GM12878 (cell line): Measurements from ENCODE around the gene CACYBP. TPM values are rescaled to one million over a fixed set of nuclear protein-coding genes. Genes with fewer than 3 reads are reported as not detected.

Experiments used
- ATAC-seq: fragments of 200-7000 bp; cut with Tn5 transposase; 3 replicates; pipeline ENCODE4 v1.9.1; 2020; ENCODE audit warnings: mild to moderate bottlenecking, moderate library complexity
- BruUV-seq: library from RNA; stranded (reverse); fragments of 400-500 nt; replicated peaks from 2 replicates; lab custom pipeline; 2021; lab: Mats Ljungman, UMichigan
- CTCF ChIA-PET: fragments of 300-600 bp; sonication (Branson Sonifier 250); formaldehyde crosslinking; extraction: SDS; loops from one replicate; lab custom pipeline; 2021; ENCODE audit warnings: inconsistent platforms; lab: Yijun Ruan, JAX
- POLR2A ChIA-PET: fragments of 350-600 bp; formaldehyde crosslinking; extraction: SDS; loops from one replicate; lab custom pipeline; 2021; ENCODE audit warnings: inconsistent platforms; lab: Charles Lee
- RAD21 ChIA-PET: fragments of 300-600 bp; sonication (Branson Sonifier 250); formaldehyde crosslinking; loops from one replicate; lab custom pipeline; 2023; ENCODE audit warnings: antibody characterized with exemption; ENCODE audit not compliant: unreplicated experiment; lab: Charles Lee
- SMC1A ChIA-PET: fragments of 300-600 bp; sonication (Branson Sonifier 250); formaldehyde crosslinking; loops from one replicate; lab custom pipeline; 2023; ENCODE audit not compliant: unreplicated experiment, uncharacterized antibody; lab: Charles Lee
- DNase-seq: peaks from one replicate; pipeline ENCODE4 v3.0.0-alpha.2; 2011; ENCODE audit warnings: low read depth, low spot score
- FAIRE-seq: peaks from 3 replicates; lab custom pipeline; 2011; peaks lifted over from hg19 to GRCh38; lab: Jason Lieb, UNC
- H2AFZ ChIP-seq: 2 replicates; pipeline ENCODE4 v1.6.0; 2011; ENCODE audit warnings: low read depth, low read length, control low read depth; ENCODE audit not compliant: control insufficient read depth
- H3K27ac ChIP-seq: 2 replicates; pipeline ENCODE4 v1.5.1; 2011; ENCODE audit warnings: control low read depth; ENCODE audit not compliant: control insufficient read depth, insufficient read depth
- H3K27me3 ChIP-seq, 2 experiments: replicated peaks in 1 of 2; 2 replicates each; pipeline versions ENCODE4 v1.6.0 to v1.6.1; 2011; ENCODE audit warnings: low read length in 1 of 2; ENCODE audit not compliant: control insufficient read depth in 2 of 2, insufficient read depth in 2 of 2
- H3K36me3 ChIP-seq, 2 experiments: 2 replicates each; pipeline ENCODE4 v1.5.1; 2011; ENCODE audit warnings: low read length in 1 of 2; ENCODE audit not compliant: control insufficient read depth in 2 of 2, insufficient read depth in 2 of 2
- H3K4me1 ChIP-seq: 2 replicates; pipeline ENCODE4 v1.6.1; 2011; ENCODE audit warnings: mild to moderate bottlenecking, low read length, moderate library complexity, mixed read lengths; ENCODE audit not compliant: control insufficient read depth, insufficient read depth
- H3K4me2 ChIP-seq: 2 replicates; pipeline ENCODE4 v1.6.0; 2011; ENCODE audit warnings: control low read depth; ENCODE audit not compliant: control insufficient read depth, insufficient read depth
- H3K4me3 ChIP-seq: fragments of 200-600 bp; sonication (generic); 2 replicates; pipeline ENCODE4 v1.5.1; 2016
- H3K79me2 ChIP-seq: 2 replicates; pipeline ENCODE4 v1.6.0; 2011; ENCODE audit warnings: low read length; ENCODE audit not compliant: control insufficient read depth, insufficient read depth
- H3K9ac ChIP-seq: 2 replicates; pipeline ENCODE4 v1.8.0; 2011; ENCODE audit warnings: low read length, control low read depth, mixed read lengths; ENCODE audit not compliant: control insufficient read depth, insufficient read depth
- H3K9me3 ChIP-seq: replicated peaks from 3 replicates; pipeline ENCODE4 v1.5.1; 2011; ENCODE audit warnings: mild to moderate bottlenecking, low read length; ENCODE audit not compliant: control insufficient read depth, insufficient read depth
- H4K20me1 ChIP-seq: 2 replicates; pipeline ENCODE4 v1.6.0; 2011; ENCODE audit not compliant: control insufficient read depth, insufficient read depth
- CBFB ChIP-seq: IDR thresholded peaks from 2 replicates; pipeline ENCODE4 v1.6.1; 2016; ENCODE audit warnings: antibody characterized with exemption, low read depth
- ESRRA ChIP-seq: IDR thresholded peaks from 2 replicates; pipeline ENCODE4 v1.6.1; 2012; ENCODE audit warnings: mild to moderate bottlenecking, low read length, improper control_type of control experiment
- LARP7 ChIP-seq: fragments of 450-650 bp; IDR thresholded peaks from 2 replicates; pipeline ENCODE4 v1.6.1; 2017; ENCODE audit warnings: mild to moderate bottlenecking
- MTA3 ChIP-seq: IDR thresholded peaks from 2 replicates; pipeline ENCODE4 v1.6.1; 2012; ENCODE audit warnings: low read length, inconsistent platforms, borderline replicate concordance
- SMAD5 ChIP-seq: IDR thresholded peaks from 2 replicates; pipeline ENCODE4 v1.6.1; 2016; ENCODE audit warnings: antibody characterized with exemption, low read depth
- SPI1 ChIP-seq: IDR thresholded peaks from 2 replicates; pipeline ENCODE4 v1.6.1; 2011; ENCODE audit warnings: low read depth, mild to moderate bottlenecking, low read length, moderate library complexity, borderline replicate concordance; ENCODE audit not compliant: insufficient read depth
- STAT1 ChIP-seq: fragments of 450-650 bp; conservative IDR thresholded peaks from 2 replicates; pipeline ENCODE4 v1.6.1; 2014; ENCODE audit warnings: antibody characterized with exemption, mild to moderate bottlenecking
- SUZ12 ChIP-seq: fragments of 200-600 bp; sonication (generic); IDR thresholded peaks from one replicate; pipeline ENCODE4 v1.6.1; 2018; ENCODE audit warnings: antibody characterized with exemption, mild to moderate bottlenecking; ENCODE audit not compliant: unreplicated experiment
- WRNIP1 ChIP-seq: IDR thresholded peaks from 2 replicates; pipeline ENCODE4 v1.6.1; 2011; ENCODE audit warnings: low read depth, low read length, improper control_type of control experiment, borderline replicate concordance
- WGBS: methylation state at CpG from one replicate; pipeline ENCODE4 v1.1.6; 2016; ENCODE audit warnings: low lambda C conversion rate; ENCODE audit not compliant: insufficient replicate concordance, insufficient coverage; ENCODE audit errors: missing lambda C conversion rate; 5-methylcytosine and 5-hydroxymethylcytosine counted together
- in situ Hi-C: fragments of 300-500 bp; cut with MboI; formaldehyde crosslinking; loops from 9 replicates; pipeline ENCODE4 v1.14.3; 2018; ENCODE audit warnings: mixed read lengths
- intact Hi-C: fragments of 100-400 bp; cut with micrococcal nuclease; formaldehyde crosslinking; loops from one replicate; pipeline ENCODE4 v1.14.2; 2022; ENCODE audit not compliant: unreplicated experiment
- polyA plus RNA-seq, 11 experiments: library from polyadenylated mRNA; depleted of rRNA in 4 of 11; unstranded in 6 of 11; stranded (reverse) in 5 of 11; fragments of >200 nt; fragmentation: Nextera tagmentation in 4 of 11; fragmentation: Illumina TruSeq in 1 of 11; extraction: Ambion mirVana in 4 of 11; extraction: Trizol in 1 of 11; gene quantifications; 1 replicate in 1 of 11; 2 replicates in 10 of 11; pipeline versions ENCODE4 v1.2.1 to v1.2.3, GENCODE V29; 2011 to 2016; ENCODE audit warnings: inconsistent platforms in 2 of 11, missing spikeins in 2 of 11, low read depth in 1 of 11
- total RNA-seq, 4 experiments: library from RNA; depleted of rRNA in 3 of 4; stranded (reverse); fragments of >200 nt in 3 of 4; fragmentation: Illumina TruSeq in 1 of 4; extraction: Trizol in 1 of 4; gene quantifications; 2 replicates each; pipeline versions ENCODE4 v1.2.1 to v1.2.3, GENCODE V29; 2013 to 2021

CACYBP gene
- total and polyA plus RNA-seq, 10 of the 15 experiments (the other 5 are each of a cell fraction or from before 2014, with no cell fraction given), result 77.7 to 488 (median 218) TPM

GRCh38 chr1:175003521-175003920 lies 3.8 kb downstream of the CACYBP start:
- H3K79me2 ChIP-seq, result peaks cover 79% of the 10 kb centered on the region
- peak overlapping the region; percentile 74 for H3K4me2 ChIP-seq
- in situ Hi-C loops, result no loop called here
- no peak overlapping the region; the same call in 1 of the 2 replicates for H3K9ac ChIP-seq
- ChIA-PET SMC1A (interaction anchor here (0.7 to 3.5 kb wide), 9 partner anchors 9 to 130 kb away, joined by 3 to 19 read pairs (median 4); partner anchors contain the start of gene MRPS14), CTCF (interaction anchor here (0.6 to 1.8 kb wide), 5 partner anchors 12 to 713 kb away, joined by 3 to 7 read pairs (median 3); no protein-coding TSS in a partner anchor), POLR2A (interaction anchor here (1.4 to 2.7 kb wide), 2 partner anchors 20 to 38 kb away, joined by 4 to 15 read pairs; partner anchors contain the start of gene MRPS14), RAD21 (interaction anchor here (0.9 to 2.2 kb wide), 3 partner anchors 20 to 122 kb away, joined by 3 to 9 read pairs (median 3); partner anchors contain the start of gene MRPS14)
- WGBS, result 79% methylated on average over 2 of the region's 2 CpGs
- no peaks in the 10 kb centered on the region for H4K20me1 ChIP-seq
- ATAC-seq (no peak), DNase-seq (no peak), FAIRE-seq (no peak)
- H3K27ac ChIP-seq, result no peak overlapping the region
- H3K36me3 ChIP-seq, result peaks cover 0 to 19% of the 10 kb centered on the region in 2 experiments; a peak in 2 of 4 replicates
- H3K4me3 ChIP-seq, result peak overlapping the region; percentile 43; the same call in 1 of the 2 replicates
- intact Hi-C loops, result no loop called here
- no TSS peak for BruUV-seq
- H3K27me3 ChIP-seq, result no peaks in the 10 kb centered on the region
- H3K4me1 ChIP-seq, result peaks cover 9% of the 10 kb centered on the region
- no peaks in the 10 kb centered on the region for H3K9me3 ChIP-seq
- H2AFZ ChIP-seq, result no peak overlapping the region
- TF ChIP-seq SMAD5 (no peak), SPI1 (no peak), CBFB (no peak), SUZ12 (no peak), ESRRA (no peak), LARP7 (no peak), STAT1 (no peak), WRNIP1 (no peak), MTA3 (no peak)
